CD4-positive, alpha-beta T cell treated with Interferon alpha-2 for 1 hour (primary cell): Measurements from ENCODE around the gene HOXA7.

Experiments
- DNase-seq, 2 donors: peaks; one replicate each; pipeline ENCODE4 v3.0.0-alpha.2; 2020 to 2022

The HOXA7 gene

DNA sequence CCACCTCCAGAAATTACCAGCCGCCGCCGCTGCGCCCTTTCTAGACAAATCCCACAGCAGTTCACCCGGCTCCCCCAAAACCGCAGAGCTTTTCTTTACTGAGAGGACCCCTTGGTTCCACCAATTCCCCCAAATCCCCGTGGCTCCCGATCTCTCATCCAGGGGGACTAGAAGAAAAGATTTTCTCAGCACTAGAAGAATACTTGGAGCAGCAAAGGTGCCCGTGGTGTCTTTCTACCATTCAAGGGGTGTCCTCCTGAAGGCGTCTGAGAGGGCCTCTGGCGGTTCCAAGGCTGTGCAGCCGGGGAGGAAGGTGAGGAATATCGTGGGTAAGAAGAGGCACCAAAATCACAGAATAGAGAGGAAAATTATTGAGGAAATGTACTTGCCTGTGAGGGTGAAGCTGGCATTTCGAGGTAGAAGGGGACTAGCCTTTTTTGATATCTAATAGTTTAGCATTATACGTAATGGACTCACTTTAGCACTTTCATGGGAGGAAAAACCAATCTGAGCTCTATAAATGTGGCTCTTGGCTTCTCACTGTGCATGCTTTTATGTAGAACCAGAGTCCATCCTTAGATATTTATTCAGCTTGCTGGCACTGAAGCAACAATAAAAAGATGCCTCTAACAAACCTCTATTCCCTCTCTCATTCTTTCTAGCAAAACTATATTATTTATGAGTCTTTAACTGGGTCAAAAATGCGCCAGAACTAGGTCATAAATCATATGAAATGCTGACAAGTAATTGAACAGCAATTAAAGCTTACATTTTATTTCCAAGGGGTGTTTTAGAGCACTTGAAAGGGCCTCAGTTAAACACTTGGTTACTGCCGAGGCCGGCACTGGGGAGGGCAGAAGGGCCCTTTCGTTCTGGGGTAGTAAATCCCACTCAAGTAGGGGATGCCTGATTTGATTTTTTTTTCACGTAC lies 40.2 kb downstream of the HOXA7 start:
- no peak for DNase-seq

DNA sequence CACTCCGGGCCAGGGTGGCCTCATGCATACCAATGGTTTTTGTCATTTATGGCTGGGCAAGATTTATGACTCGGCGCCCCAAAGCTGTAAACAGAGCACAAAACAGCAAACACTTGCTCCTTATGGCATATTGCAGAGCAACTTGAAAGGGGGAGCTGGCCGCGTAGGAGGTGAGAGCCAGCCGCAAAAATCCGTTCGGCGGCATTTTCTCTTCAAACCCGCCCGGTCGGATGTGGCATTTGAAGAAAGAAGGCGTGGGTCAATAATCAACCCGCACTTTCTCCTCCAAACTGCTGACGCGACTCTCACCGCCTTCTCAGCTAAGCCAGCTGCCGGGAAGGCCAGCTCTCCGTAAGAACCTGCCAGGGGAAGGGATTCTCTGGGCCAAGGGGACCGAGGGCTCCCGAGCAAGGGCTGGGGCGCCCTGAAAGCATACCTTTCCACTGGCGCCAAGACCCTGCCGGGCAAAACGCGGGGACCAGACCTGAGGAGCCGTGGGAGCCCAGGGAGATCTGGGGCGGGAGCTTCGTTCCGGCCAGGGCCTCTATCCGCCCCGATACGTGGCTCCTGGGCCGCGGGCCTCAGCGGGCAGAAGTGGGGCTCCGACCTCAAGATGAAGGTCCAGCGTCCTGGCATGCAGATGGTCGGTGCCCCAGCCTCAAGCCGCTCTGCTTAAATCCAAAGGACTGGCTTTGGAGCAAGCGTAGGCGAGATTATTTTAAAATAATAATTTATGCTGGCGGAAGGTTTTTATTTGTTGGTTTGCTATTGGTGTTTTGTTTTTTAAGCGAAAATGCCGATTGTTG lies 41.1 kb downstream of the HOXA7 start:
- DNase-seq: no peak

GRCh38 chr7:27114881-27115220 lies 41.6 kb downstream of the HOXA7 start:
- DNase-seq: no peak

GRCh38 chr7:27113991-27114769 lies 42.3 kb downstream of the HOXA7 start:
- DNase-seq: no peak

DNA sequence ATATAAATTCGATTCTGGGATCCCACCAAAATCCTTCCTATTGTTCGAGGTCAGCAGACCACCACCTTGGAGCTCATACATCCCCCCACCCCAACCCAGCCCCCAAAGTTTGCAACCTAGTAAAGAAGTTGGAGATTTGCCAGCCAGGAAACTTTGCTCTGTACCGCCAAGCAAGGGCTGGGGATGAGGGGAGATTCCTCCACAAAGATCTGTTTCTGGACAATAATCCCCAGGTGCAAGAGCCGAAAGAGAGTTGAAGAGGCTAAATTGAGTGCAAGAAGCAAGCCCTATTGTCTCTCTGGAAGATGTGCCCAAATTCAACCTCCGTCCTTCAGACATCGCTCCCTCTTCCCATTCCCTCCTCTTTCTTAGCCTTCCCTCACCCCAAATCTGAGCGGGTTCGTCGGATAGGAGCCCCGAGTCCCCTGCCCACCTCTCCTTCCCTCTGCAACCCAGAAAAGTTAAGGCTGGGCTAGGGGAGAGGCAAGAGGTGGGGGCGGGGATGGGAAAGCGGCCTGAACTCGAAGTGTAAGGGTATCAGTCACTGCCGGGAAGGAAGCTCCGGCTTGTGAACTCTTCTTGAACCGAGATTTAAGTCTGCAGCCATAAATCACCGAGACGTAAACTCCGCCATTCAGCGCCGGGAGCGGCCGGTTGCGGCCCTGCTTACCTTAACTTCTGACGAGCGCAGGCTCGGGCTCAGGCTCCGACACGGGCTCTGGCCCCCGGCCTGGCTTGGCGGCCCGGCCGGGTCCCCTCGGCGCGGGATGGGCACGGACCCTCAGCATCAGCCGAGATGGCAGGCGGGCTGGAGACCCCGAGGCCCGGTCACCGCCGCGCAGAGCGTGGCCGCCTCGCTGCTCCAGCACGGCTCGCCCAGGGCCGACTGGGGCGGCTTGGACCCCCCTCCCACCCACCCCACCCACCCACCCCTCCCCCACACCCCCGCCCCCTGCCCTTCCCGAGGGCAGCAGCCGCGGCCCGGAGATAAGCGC lies 43.2 kb downstream of the HOXA7 start:
- DNase-seq: no peak

DNA sequence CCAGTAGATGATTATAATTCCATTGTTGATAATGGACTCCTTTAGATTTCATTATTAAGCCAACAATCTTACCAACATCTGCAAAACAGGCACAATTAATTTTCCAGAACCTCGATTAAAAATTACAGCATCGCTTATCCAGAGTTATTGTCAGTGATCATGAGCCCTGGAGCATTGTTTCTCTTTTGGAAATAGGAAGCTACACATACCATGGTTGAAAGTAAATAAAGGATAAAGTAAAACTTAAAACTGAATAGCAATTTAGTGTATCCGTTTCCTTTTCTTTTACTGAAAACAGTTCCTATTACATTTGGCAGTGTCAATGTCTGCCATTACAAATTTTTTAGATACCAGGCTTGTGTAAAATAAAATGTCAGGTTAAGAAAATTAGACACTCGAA lies 44.1 kb downstream of the HOXA7 start:
- DNase-seq: no peak

DNA sequence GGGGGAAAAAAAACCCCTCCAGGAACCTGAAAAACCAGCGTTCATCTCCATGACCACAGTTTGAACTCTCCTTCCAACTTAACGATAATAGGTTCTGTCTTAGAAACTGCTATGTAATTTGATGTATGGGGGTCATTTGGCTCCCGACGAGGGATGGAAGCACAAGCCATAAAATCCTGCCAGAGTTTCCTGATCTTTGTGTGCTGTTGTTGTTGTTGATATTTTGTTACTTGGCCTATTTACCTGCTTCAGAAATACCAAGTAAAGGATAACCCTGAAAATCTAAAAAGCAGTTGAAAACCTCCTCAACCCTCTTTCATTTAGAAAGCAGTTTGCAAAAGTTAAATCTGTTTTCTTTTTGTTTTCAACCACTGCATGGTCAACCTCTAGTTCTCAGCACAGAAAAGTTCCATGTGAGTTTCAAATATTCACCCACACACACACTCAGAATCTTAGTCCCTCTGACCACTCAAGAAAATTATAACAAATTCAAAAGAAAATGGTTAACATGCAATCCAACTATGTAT lies 44.7 kb downstream of the HOXA7 start:
- DNase-seq: no peak

- no peak for DNase-seq
These were observed 45.3 kb downstream of the HOXA7 start for GRCh38 chr7:27111042-27111750.

DNA sequence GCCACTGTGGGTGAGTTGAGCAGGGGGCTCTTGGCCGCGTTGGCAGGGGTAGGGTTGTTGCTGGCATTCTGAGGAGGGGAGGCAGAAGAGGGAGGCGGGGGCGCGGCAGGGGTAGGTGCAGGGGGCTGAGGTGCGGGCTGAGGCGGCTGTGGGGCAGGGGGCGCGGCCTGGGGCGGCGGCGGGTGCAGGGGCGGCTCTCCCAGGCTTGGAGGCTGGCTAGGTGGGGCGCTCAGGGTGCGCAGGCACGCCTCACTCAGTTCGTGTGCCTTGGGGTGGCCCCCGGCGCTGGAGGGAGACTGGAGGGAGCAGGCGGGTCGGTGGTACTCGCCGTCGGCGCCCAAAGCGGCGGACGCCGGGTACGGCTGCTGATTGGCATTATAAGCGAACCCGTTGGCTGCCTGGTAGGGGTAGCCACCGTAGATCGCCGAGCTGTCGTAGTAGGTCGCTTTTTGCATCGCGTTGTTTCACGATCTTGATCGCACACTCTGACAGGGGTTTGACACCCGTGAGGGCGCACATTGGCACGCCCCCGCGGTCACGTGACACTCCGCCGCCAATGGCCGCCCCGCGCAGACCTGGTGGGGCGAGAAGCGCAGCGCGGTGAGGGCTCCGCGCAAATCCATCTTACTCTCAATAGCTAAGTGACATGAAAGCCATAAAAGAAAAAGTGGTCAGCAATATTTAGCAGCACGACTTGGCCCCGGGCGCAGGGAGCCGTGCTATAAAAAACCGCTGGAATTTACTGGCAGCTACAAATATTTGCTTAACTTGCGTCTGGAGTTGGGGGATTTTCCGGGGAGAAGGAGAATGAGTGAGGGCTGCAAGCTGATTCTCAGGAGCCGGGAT lies 46.1 kb downstream of the HOXA7 start:
- no peak for DNase-seq

- DNase-seq: no peak
These were observed 46.8 kb downstream of the HOXA7 start for GRCh38 chr7:27109466-27110185.

DNA sequence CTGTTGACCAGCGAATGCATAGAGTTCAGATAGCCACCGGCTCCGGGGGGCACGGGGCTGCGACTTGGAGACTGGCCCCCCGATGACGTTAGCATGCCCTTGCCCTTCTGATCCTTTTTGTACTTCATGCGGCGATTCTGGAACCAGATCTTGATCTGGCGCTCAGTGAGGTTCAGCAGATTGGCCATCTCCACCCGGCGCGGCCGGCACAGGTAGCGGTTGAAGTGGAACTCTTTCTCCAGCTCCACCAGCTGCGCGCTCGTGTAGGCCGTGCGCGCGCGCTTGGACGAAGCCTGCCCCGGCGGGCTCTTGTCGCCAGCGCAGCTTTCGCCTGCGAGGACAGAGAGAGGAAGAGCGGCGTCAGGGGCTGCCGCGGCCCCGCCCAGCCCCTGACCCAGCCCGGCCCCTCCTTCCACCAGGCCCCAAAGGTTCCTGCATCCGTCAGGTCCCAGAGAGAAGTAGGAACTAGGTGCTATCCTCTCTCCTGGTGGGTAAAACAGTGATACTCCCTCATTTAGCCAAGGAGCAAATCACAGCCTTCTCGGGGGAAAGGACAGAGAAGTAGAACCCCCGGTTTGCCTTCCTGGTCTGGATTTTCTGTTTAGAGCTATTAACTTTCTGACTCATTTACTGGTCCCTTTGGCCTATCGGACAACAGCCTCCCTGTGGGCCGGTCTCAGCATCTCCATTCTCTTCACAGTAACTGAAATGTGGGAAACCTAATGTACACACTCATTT lies 47.9 kb downstream of the HOXA7 start:
- DNase-seq: no peak

DNA sequence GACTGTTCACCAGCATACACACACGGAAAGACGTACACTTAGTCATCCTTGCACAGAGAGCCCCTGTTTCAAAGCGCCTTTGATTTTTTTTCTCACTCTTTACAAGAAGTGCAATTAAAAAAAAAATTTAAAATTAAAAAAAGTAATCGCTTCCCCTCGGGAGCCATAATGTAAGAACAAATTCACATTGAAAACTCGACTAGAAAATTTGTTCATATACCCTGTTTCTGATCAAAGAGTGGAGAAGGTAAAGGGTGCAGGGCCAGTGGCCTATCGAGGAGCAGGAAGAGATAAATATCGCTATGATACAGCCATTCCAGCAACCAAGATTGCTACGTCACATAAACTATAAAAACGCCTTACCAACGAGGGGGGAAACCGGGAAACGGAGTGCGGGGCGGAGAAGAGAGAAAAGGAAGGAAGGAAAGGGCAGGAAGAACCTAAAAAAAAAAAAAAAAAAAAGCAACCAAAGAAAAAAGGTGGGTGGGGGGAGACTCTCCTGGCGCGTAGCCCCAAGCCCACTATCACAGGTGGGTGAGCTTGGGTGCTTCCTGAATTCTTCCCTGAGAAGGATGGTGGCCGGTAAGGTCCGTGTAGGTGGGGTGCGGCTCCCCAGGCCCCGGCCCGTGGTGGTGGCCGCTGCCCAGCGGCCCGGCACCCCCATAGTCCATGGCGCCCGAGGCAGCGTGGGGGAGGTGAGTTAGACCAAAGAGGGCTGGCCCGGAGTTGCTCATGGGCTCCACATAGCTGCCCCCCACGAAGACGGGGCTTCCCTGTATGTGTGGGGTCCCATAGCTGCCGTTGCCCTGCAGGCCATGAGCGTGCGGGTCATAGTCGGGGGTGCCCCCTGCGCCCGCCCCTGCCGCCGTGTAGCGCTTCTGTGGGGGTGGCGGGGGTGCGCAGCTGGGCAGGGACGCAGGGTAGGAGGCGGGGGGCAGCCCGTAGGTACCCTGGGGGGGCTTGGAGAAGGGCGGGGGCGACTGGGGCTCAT lies 48.8 kb downstream of the HOXA7 start:
- no peak for DNase-seq

- no peak for DNase-seq
These were observed 49.6 kb downstream of the HOXA7 start for GRCh38 chr7:27106901-27107240.

DNA sequence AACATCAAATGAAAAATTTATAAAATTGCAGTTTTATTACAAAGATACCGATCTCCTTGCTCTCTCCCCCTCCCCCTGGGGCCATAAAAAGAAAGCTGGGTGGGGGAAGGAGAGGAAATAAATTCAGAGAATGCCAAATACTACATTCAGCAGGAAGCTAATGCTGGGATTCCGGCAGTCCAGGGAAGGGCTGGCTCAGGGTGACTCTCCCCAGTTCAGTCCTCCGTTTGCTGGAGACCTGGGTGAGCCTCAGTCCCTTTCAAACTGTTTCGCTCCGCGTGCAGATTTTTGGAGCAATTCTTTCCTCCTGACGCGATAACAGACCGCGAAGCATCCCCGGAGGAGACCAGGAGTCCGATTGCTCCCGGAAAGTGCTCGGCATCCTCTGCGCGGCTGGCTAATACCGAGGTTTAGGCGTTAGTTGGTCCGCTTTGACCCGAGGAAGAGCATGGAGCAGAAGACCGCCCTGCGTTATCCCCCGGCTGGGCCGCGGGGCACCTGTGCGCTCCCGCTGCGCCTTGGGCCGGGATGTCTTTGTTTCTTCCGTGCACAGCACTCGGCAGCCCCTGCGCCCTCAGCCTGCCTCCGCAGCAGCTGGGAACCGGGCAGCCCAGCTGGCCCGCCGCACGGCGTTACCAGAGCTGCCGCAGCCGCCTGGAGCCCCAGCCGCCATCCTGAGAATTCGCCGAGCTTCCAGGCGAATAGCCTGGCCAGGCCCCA lies 50.1 kb downstream of the HOXA7 start:
- no peak for DNase-seq

DNA sequence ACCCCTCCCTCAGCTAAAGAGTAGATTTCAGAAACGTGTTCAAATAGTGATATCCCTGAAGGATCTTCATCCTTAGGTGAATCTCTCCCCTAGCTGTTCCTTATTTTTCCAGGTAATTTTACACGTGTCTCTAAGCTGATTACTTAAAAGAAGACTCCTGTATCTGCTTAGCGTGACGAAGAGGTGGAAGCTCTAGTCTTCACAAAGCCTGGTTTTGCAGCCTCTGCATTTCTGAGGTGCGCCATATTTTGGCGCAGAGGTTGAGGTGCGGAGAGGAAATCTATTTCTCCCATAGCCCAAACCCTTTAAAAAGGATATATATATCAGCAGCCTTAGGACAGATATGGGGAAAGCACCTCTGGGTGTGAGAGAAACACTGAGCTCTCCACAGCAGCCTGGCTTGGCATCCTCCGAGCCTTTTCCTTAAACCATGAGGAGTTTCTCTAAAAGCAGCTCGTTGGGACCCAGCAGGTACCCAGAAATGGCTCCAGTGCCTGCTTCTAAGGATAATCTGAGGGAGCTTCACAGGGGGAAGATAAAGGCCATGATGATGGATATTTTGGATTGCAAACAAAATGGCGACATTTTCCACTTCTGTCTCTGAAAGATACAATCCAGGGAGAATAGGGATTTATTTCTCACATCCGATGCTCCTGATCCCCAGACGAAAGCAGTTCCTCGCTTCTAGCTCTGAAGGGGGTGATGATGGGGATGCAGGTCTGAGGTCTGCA lies 51.0 kb downstream of the HOXA7 start:
- DNase-seq: no peak
